Measurements from ENCODE around the gene E2F7.

E2F7 gene

GRCh38 chr12:77023501-77023900 is 41.9 kb downstream of the E2F7 start:
- no peak for DNase-seq (ENCODE audit: extremely low read depth in 1 of 2, low read depth in 1 of 2)

GRCh38 chr12:77019920-77020319 is 45.4 kb downstream of the E2F7 start:
- no peak for DNase-seq (ENCODE audit: extremely low read depth in 1 of 2, low read depth in 1 of 2)

GRCh38 chr12:77016606-77017005 is 48.8 kb downstream of the E2F7 start:
- DNase-seq (ENCODE audit: extremely low read depth in 1 of 2, low read depth in 1 of 2) = no peak

DNA sequence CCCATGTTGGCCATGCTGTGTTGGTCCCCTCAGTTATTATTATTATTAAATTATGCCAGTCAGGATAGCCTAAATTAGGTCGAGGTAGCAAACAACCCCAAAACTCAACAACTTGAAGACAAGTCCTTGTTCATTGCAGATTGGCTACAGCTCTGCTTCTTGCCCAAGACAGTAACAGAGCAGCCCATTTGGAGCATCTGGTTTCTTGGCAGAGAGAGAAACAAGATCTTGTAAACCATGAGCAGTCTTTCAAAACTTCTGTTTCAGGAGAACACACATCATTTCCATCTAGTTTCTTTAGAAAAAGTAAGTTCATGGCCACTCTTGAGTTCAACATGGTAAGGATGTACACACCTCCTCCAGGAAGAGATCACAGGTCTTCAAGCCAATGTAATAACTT is 52.3 kb downstream of the E2F7 start:
- DNase-seq (ENCODE audit: extremely low read depth in 1 of 2, low read depth in 1 of 2) = no peak

DNA sequence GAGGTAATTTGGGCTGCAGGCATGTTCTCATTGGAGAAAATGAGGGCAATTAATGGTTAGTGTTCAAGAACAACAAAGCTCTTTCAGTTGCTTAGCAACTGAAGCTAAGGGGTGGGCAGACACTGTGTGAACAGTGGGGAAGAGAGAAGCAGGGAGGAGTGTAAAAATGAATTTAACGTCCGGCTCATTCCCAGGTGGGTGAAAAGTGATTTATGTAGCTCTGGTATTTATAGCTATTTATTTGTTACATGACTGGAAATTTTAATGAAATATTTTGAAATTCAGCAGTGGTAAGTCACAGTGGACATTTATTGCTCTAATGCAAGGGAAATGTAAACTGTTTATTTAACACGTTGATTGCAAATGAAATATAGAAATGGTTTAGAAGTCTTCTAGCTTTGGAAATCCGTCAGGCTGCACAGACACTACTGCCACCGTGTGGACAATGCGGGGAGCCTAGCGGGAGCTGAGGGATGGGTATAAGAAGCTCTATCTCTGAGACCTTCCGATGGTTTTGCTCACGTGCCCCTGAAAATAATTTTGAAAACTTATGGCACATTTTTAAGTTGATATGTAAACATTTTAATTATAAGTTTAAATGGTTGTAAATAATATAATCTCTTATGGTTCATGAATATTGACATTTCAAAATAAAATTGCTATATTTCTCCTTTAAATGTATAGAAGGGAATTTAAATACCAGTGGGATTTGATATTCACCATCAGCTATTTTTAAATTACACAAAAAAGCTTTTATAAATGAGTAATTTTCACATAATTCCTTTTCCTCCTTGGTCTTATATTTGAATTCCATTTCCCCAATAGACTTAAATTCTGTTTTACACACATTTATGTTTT is 54.4 kb downstream of the E2F7 start:
- DNase-seq (ENCODE audit: extremely low read depth in 1 of 2, low read depth in 1 of 2) = peak; percentile 6 to 40

DNA sequence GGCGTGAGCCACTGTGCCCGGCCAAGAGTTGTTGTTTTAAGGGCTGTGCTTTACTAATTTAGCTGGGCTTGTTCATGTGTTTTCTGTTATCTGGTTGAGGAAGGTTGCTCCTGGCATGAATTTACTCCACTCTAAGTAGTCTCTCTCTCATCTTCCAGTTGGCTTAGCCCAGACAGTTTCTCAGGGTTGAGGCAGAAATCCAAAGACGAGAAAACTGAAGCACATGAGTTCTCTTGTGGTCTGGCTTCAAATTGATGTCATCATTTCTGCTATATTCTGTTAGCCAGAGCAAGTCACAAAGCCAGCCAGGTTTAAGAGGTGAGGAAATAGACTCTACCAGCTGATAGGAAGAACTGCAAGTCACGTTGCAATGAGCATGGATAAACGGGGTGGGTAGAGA is 57.9 kb downstream of the E2F7 start:
- DNase-seq (ENCODE audit: extremely low read depth in 1 of 2, low read depth in 1 of 2) = no peak

DNA sequence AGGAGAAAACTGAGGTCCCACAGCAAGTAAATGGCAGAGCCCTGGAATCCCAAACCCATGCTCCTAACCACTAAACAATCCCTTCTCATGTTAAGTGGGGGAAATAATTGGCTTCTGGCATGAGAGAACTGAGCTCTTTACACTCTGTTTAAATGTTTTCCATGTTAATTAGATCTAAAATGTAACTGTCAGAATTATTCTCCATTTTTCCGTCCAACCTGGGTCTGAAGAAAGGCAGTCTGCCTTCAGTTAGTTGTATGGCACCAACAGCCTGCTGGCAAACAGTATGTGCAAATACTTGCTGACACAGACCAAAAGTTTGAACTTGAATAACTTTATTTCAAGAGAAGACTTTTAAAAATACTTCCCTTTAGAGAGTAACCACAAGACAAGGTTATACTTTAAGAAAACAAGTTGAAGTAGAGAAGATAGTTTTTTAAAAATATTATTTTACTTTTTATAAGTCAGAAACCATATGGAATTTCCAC is 59.7 kb downstream of the E2F7 start:
- DNase-seq (ENCODE audit: extremely low read depth in 1 of 2, low read depth in 1 of 2) = no peak

DNA sequence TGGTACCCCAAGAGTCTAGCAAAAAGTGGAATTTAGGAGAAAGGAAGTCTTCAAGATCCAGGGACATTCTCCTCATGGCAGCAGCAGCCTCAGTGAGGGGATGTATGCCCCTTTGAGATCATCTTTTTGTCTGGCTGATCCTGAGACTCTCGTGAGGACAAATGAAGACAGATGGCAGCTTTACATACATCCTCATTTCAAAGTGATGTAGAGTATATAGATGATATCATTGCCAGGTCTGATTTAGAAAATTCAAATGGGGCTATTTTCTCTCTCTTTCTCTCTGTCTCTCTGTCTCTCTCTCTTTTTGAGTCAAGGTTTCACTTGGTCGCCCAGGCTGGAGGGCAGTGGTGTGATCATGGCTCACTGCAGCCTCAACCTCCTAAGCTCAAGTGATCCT is 61.5 kb downstream of the E2F7 start:
- DNase-seq (ENCODE audit: extremely low read depth in 1 of 2, low read depth in 1 of 2) = no peak

DNA sequence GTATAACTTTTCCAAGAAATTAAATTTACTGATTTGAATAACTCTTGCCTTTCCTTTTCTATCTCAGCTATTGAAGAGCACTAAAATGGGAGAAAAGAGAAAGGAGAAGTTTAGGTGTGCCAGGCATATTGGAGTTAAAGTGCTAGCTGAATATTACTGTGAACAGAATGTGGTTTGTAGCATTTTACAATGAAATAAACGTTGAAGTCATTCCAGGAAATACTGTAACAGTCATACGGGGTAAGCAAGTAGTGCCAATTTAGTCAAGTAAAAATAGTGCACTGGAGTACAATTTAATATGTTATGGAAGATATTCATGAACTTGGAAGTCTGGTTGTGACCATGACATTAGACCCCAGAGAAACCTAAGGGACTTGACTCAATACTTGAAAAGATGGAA is 62.1 kb downstream of the E2F7 start:
- no peak for DNase-seq (ENCODE audit: extremely low read depth in 1 of 2, low read depth in 1 of 2)

DNA sequence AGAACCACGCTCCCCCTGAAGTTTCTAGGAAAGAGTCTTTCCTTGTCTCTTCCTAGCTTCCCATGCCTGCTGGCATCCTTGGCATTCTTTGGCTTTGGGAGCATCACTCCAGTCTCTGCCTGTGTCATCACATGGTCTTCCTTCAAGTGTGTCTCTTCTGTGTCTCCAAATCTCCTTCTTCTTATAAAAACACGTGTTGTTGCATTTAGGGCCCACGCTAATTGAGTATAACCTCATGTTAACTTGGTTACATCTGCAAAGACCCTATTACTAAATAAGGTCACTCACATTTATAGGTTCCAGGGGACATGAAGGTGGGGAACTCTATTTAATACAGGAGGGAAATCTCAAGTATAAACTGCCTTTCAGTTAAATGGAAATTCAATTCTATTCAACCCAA is 63.0 kb downstream of the E2F7 start:
- no peak for DNase-seq (ENCODE audit: extremely low read depth in 1 of 2, low read depth in 1 of 2)

- no peak for DNase-seq (ENCODE audit: extremely low read depth in 1 of 2, low read depth in 1 of 2)
Observed at GRCh38 chr12:77001276-77001675, 64.1 kb downstream of the E2F7 start.

DNA sequence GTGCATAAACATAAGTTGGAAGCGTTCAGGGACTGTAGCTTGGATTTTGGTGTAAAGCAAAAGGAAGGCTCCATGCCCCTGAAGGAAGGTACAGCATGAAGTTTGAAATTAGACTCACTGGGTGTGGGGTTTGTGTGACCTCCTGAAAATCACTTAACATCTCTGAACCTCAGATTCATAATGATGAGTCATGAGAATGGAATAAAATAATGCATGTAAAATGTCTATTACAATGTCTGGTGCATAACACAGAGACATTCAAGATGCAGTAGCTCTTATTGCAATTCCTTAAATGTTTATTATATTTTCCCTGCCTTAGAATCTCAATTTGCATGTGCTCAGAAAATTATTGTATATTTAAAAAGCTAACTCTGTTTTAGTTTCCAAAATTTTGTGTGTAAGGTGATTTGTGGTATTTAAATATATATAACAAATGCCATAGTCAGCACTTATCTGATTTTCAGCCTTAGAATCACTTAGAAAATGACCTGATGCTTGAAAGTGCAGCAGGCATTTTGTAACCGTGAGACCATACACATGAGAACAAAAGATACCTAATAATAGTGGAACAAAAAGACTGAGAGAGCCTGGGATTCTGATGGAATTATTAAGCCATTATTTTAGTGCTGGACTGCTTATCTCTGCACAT is 66.3 kb downstream of the E2F7 start:
- no peak for DNase-seq (ENCODE audit: extremely low read depth in 1 of 2, low read depth in 1 of 2)

- no peak for DNase-seq (ENCODE audit: extremely low read depth in 1 of 2, low read depth in 1 of 2)
Observed at GRCh38 chr12:76998386-76998785, 67.0 kb downstream of the E2F7 start.

DNA sequence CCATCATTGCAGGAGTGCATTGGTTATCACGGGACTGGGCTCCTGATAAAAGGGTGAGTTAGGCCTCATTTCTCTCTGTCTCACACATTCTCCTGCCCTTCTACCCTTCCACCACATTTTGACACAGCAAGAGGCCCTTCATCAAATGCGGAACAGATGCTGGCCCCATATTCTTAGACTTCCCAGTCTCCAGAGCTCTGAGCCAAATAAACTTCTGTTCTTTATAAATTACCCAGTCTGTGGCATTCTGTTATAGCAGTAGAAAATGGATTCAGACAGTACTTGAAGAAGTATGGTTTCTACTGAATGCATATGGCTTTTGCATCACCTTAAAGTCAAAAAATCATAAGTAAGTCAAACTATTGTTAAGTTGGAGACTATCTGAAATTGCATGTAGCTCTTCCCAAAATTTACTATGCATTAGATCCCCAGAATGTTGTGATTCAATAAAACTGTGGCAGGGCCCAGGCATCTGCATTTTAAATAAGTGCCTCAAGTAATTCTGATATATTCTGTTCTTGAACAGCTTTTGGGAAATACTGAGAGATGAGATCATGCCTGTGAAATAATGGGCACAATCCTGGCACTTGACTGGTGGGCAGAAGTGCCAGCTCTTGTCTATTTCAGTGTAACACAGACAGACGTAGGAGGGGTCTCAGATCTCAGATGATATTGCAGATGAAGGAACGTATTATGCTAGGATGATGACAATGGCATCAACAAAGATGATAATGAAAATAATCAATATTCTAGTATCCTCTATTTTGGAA is 68.2 kb downstream of the E2F7 start:
- DNase-seq (ENCODE audit: extremely low read depth in 1 of 2, low read depth in 1 of 2) = no peak

DNA sequence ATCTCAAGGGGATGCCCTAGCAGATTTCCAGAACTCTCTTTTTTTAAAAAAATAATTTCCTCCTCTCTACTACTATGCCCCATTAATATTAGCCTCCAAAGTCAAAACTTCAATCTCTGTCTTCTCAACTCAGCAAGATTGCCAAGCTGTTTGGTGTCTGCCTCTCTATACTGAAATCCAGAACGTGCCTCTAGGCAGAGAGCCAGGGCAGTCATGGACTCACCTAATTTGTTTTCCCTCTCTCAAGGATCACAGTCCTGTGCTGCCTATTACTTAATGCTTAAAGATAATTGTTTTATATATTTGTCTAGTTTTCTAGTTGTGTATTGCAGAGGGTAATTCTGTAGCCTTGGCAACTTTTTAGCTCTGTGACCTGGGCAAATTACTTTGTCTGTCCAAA is 74.7 kb downstream of the E2F7 start:
- DNase-seq (ENCODE audit: extremely low read depth in 1 of 2, low read depth in 1 of 2) = no peak

DNA sequence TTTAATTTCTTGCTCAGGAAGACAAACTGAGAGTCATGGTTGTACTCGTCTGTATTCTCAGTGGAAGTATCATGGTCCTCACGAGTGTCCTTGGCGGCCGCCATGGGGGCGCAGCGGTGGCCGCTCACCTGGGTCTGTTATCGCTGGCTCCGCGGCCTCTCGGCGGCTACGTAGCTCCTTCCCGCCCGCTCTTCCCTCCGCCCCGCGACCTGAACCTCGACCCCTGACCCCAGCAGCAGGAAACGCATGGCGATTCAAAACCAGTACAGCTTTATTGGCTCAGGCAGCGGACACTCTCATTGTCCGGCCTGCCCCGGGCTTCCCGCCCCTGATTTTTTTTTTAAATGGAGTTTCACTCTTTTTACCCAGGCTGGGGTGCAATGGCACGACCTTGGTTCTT is 80.8 kb downstream of the E2F7 start:
- DNase-seq (ENCODE audit: extremely low read depth in 1 of 2, low read depth in 1 of 2) = no peak

DNA sequence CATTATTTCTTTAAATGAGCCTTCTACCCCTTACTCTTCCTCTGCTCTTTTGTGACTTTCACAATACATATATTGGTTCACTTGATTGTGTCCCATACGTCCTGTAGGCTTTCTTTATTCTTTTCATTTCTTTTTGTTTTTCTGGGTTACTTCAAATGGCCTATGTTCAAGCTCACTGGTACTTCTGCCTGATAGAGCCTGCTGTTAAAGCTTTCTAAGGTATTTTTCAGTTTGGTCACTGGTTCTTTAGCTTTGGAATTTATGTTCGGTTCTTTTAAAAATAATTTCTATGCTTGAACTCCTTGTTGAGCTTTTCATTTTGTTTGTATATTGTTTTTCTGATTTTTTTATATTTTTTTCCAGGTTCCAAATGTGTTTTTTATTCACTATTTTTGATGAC is 81.9 kb downstream of the E2F7 start:
- no peak for DNase-seq (ENCODE audit: extremely low read depth in 1 of 2, low read depth in 1 of 2)

GRCh38 chr12:76980196-76980595 is 85.2 kb downstream of the E2F7 start:
- no peak for DNase-seq (ENCODE audit: extremely low read depth in 1 of 2, low read depth in 1 of 2)

DNA sequence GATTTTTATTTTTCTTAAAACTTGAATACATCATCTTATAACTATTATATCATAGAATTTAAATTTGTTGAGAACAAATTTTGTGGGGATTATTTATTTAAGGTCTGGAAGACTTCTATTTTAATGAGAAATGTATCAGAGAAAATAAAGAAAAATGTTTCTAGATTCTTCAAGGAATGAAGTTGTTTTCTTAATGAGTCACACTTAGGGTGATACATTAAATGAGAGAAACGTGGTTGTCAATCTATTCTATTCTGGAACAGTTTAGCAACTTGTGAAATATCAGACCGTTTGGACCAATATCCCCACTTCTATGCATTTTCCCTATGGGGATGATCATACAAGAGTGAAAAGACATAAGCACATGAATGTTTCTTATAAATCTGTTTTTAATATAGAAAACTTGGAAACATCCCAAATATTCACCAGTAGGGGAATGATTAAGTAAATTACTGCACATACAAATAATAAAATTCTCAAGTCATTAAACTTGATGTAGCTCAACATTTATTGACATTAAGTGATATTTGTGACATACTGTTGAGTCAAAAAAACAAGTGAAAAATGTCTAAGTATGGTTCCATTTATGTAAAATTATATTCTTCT is 88.5 kb downstream of the E2F7 start:
- DNase-seq (ENCODE audit: extremely low read depth in 1 of 2, low read depth in 1 of 2) = no peak
